ENCODE measurements around the gene FKBP1A. TPM values are rescaled to one million over a fixed set of nuclear protein-coding genes. Genes with fewer than 3 reads are reported as not detected.

Gene FKBP1A
- total RNA-seq, 1 donor from 2014 or later, result 187 TPM

DNA sequence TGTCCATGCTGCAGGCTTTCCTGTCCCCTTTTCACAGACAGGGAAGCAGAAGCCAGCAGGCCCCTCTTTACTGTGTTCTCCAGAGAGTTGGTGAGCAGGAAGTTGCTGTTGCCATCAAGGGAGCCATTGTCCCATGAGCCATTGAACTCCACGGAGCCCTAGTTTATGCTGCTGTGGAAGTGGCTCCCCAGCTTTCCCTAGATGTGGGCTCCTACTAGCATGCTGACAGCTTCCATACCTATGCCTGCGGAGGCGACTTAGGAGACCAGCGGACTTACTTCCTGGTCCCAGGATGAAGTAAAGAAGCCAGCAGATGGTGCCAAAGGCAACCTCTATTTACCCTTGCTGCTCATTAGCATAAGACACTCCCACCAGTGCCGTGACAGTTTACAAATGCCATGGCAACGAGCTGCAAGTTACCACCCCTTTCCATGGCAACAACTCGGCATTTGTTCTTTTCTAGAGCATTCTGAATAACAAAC is 30.8 kb upstream of the FKBP1A start:
- peaks cover 14% of the 10 kb centered on the region for H3K4me1 Mint-ChIP-seq (ENCODE audit: unreplicated experiment)
- no peak overlapping the region for H3K27ac Mint-ChIP-seq (ENCODE audit: unreplicated experiment)
- no peaks in the 10 kb centered on the region for H3K27me3 Mint-ChIP-seq (ENCODE audit: unreplicated experiment)
- H3K36me3 Mint-ChIP-seq (ENCODE audit: unreplicated experiment), result no peaks in the 10 kb centered on the region
- DNase-seq (ENCODE audit: extremely low spot score, unreplicated experiment), result peak; percentile 57
- TF ChIP-seq, protein P1, sequence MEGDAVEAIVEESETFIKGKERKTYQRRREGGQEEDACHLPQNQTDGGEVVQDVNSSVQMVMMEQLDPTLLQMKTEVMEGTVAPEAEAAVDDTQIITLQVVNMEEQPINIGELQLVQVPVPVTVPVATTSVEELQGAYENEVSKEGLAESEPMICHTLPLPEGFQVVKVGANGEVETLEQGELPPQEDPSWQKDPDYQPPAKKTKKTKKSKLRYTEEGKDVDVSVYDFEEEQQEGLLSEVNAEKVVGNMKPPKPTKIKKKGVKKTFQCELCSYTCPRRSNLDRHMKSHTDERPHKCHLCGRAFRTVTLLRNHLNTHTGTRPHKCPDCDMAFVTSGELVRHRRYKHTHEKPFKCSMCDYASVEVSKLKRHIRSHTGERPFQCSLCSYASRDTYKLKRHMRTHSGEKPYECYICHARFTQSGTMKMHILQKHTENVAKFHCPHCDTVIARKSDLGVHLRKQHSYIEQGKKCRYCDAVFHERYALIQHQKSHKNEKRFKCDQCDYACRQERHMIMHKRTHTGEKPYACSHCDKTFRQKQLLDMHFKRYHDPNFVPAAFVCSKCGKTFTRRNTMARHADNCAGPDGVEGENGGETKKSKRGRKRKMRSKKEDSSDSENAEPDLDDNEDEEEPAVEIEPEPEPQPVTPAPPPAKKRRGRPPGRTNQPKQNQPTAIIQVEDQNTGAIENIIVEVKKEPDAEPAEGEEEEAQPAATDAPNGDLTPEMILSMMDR (IDR thresholded peaks at IDR 0.05), result no peak
- peaks cover 14% of the 10 kb centered on the region for H3K9me3 Mint-ChIP-seq (ENCODE audit: unreplicated experiment)
- H3K4me3 Mint-ChIP-seq (ENCODE audit: unreplicated experiment), result no peak overlapping the region

DNA sequence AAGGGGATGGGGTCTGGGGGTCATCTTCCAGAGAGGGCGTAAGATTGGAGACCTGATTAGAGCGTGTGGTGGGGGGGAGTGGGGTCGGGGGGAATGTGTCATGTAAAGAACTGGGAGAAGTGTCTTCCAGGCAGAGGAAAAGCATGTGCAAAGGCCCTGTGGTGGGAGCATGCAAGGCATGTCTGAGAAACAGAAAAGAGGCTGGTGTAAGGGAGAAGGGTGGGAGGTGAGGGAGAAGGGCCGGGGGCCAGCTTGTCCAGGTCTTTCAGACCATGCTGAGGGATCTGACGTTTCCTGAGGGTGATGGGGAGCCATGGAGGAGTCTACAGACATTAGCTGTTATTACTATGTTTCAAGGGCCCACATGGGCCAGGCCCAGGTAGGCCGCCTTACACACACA is 30.4 kb upstream of the FKBP1A start:
- H3K9me3 Mint-ChIP-seq (ENCODE audit: unreplicated experiment), result peaks cover 14% of the 10 kb centered on the region
- H3K27ac Mint-ChIP-seq (ENCODE audit: unreplicated experiment), result no peak overlapping the region
- H3K36me3 Mint-ChIP-seq (ENCODE audit: unreplicated experiment), result no peaks in the 10 kb centered on the region
- H3K27me3 Mint-ChIP-seq (ENCODE audit: unreplicated experiment), result no peaks in the 10 kb centered on the region
- H3K4me3 Mint-ChIP-seq (ENCODE audit: unreplicated experiment), result no peak overlapping the region
- peak; percentile 60 for DNase-seq (ENCODE audit: extremely low spot score, unreplicated experiment)
- H3K4me1 Mint-ChIP-seq (ENCODE audit: unreplicated experiment), result peaks cover 19% of the 10 kb centered on the region
- TF ChIP-seq, protein P1 (IDR thresholded peaks at IDR 0.05), result no peak

- DNase-seq (ENCODE audit: extremely low spot score, unreplicated experiment), result peak; percentile 62
- no peaks in the 10 kb centered on the region for H3K27me3 Mint-ChIP-seq (ENCODE audit: unreplicated experiment)
- H3K36me3 Mint-ChIP-seq (ENCODE audit: unreplicated experiment), result no peaks in the 10 kb centered on the region
- TF ChIP-seq, protein P1 (IDR thresholded peaks at IDR 0.05), result no peak
- no peak overlapping the region for H3K4me3 Mint-ChIP-seq (ENCODE audit: unreplicated experiment)
- peaks cover 17% of the 10 kb centered on the region for H3K4me1 Mint-ChIP-seq (ENCODE audit: unreplicated experiment)
- H3K27ac Mint-ChIP-seq (ENCODE audit: unreplicated experiment), result no peak overlapping the region
- H3K9me3 Mint-ChIP-seq (ENCODE audit: unreplicated experiment), result peaks cover 14% of the 10 kb centered on the region
Measured at GRCh38 chr20:1422753-1423152, 29.9 kb upstream of the FKBP1A start.

DNA sequence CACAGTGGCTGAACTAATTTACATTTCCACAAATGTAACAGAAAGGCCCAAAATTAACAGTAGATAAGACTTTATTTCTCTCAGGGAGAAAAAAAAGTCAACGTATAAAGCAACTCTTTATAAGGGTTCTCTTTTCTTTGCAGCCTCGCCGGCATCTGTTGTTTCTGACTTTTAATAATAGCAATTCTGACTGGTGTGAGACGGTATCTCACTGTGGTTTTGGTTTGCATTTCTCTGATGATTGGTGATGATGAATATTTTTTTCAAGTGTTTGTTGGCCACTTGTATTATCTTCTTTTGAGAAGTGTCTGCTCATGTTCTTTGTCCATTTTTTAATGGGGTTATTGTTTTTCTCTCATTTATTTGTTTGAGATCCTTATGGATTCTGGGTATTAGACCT is 27.2 kb upstream of the FKBP1A start:
- no peaks in the 10 kb centered on the region for H3K27me3 Mint-ChIP-seq (ENCODE audit: unreplicated experiment)
- no peak for DNase-seq (ENCODE audit: extremely low spot score, unreplicated experiment)
- H3K4me1 Mint-ChIP-seq (ENCODE audit: unreplicated experiment), result peaks cover 27% of the 10 kb centered on the region
- H3K9me3 Mint-ChIP-seq (ENCODE audit: unreplicated experiment), result peaks cover 14% of the 10 kb centered on the region
- TF ChIP-seq, protein P1 (IDR thresholded peaks at IDR 0.05), result no peak
- no peaks in the 10 kb centered on the region for H3K36me3 Mint-ChIP-seq (ENCODE audit: unreplicated experiment)
- H3K4me3 Mint-ChIP-seq (ENCODE audit: unreplicated experiment), result no peak overlapping the region
- no peak overlapping the region for H3K27ac Mint-ChIP-seq (ENCODE audit: unreplicated experiment)

DNA sequence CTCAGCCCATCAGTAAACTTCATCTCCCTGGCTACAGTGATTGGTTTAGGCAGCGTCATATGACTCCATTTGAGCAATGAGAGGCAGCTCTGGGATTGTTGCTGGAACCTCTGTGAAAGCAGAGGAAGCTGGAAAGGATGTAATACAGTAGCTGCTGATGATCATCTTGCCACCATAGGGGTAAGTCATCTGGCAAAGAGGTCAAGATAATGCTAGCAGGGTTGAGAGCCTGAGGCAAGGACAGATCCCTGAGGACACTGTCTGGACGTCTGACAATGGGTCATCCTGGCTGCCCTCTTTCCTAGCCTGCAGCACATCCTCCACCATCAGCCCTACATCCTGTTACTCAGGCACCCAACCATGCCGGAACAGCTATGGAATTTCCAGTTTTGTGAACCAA is 25.5 kb upstream of the FKBP1A start:
- H3K9me3 Mint-ChIP-seq (ENCODE audit: unreplicated experiment), result peaks cover 14% of the 10 kb centered on the region
- DNase-seq (ENCODE audit: extremely low spot score, unreplicated experiment), result no peak
- peaks cover 27% of the 10 kb centered on the region for H3K4me1 Mint-ChIP-seq (ENCODE audit: unreplicated experiment)
- H3K27me3 Mint-ChIP-seq (ENCODE audit: unreplicated experiment), result no peaks in the 10 kb centered on the region
- no peaks in the 10 kb centered on the region for H3K36me3 Mint-ChIP-seq (ENCODE audit: unreplicated experiment)
- no peak overlapping the region for H3K4me3 Mint-ChIP-seq (ENCODE audit: unreplicated experiment)
- TF ChIP-seq, protein P1 (IDR thresholded peaks at IDR 0.05), result no peak
- H3K27ac Mint-ChIP-seq (ENCODE audit: unreplicated experiment), result peak overlapping the region; percentile 45
